HG02884 (cell line): Measurements from ENCODE around the gene TIMM13.
"Not testable (repeated sequence)": the region's sequence is repeated elsewhere in the genome, so short reads cannot be mapped to it uniquely, and the experiment has no call there.

Source experiments
- ATAC-seq: cut with Tn5 transposase; IDR thresholded peaks from one replicate; pipeline ENCODE4 v1.9.1; 2021; ENCODE audit warnings: mild to moderate bottlenecking, moderate library complexity; ENCODE audit not compliant: unreplicated experiment

The TIMM13 gene

GRCh38 chr19:2416321-2417097 is 10.9 kb downstream of the TIMM13 start:
- no peak for ATAC-seq

- ATAC-seq = no peak
Observed at GRCh38 chr19:2415973-2416319, 11.4 kb downstream of the TIMM13 start.

- ATAC-seq = no peak
Observed at GRCh38 chr19:2415281-2415972, 12.0 kb downstream of the TIMM13 start.

DNA sequence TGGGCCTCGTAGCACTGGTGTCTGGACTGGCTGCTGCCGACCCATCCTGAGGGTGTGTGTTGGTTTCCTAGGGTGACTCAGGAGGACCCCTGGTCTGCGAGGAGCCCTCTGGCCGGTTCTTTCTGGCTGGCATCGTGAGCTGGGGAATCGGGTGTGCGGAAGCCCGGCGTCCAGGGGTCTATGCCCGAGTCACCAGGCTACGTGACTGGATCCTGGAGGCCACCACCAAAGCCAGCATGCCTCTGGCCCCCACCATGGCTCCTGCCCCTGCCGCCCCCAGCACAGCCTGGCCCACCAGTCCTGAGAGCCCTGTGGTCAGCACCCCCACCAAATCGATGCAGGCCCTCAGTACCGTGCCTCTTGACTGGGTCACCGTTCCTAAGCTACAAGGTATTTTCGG is 13.8 kb downstream of the TIMM13 start:
- no peak for ATAC-seq

- no peak for ATAC-seq
Observed at GRCh38 chr19:2413159-2413558, 14.2 kb downstream of the TIMM13 start.

DNA sequence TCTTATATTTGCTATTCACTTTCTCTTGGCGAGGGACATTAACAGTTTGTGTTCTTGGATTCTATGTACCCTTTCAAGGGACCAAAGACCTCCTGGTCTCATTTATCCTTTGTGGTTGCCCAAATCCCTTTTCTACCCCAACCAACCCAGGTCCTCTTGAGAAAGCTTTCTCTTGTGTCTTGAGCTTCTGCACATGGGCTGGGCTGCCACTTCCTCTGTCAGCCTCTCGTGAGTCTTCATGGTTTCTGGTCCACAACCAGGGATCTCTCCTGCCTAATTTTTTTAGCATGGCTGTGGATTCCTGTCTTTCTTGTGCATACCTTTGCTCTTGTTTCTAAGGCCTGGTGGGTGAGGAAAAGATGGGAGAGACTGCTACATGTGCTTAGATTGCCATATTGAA is 14.9 kb downstream of the TIMM13 start:
- ATAC-seq = no peak

GRCh38 chr19:2411709-2412108 is 15.7 kb downstream of the TIMM13 start:
- no peak for ATAC-seq

DNA sequence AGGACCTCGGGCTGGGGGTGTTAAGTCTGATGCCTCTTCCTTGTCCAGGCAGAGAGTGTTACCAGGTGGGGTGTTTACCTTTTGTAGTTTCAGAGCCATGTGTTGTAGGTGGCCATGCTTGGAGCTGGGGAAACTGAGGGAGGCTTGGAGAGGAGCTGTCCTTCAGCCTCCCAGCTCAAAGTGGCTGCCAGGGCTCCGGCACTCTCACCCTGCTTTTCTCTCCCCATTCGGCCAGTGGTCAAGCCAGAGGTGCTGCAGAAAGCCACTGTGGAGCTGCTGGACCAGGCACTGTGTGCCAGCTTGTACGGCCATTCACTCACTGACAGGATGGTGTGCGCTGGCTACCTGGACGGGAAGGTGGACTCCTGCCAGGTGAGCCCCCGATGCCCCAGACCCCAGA is 17.4 kb downstream of the TIMM13 start:
- no peak for ATAC-seq

DNA sequence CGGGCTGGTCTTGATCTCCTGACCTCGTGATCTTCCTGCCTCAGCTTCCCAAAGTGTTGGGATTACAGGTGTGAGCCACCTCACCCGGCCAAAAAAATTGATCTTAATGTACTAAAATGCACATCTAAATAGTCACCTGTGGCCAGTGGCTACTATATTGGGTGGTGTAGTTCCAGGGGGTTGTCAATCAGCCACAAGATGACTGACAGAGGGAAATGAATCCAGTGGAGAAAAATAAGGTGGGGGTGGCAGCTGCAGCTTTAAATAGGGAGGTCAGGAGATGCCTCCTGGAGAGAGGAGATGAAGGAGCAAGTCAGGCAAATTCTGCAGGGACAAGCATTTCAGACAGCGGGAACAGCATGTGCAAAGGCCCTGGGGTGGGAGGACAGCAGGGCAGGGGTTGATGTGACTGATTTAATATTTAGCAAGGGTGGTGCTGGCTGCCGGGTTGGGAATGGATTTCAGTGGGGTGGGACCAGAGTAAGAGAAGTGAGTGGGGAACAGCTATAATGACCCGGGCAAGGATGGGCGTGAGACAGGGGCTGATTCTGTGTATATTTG is 18.0 kb downstream of the TIMM13 start:
- no peak for ATAC-seq

- no peak for ATAC-seq
Observed at GRCh38 chr19:2408247-2408646, 19.1 kb downstream of the TIMM13 start.

DNA sequence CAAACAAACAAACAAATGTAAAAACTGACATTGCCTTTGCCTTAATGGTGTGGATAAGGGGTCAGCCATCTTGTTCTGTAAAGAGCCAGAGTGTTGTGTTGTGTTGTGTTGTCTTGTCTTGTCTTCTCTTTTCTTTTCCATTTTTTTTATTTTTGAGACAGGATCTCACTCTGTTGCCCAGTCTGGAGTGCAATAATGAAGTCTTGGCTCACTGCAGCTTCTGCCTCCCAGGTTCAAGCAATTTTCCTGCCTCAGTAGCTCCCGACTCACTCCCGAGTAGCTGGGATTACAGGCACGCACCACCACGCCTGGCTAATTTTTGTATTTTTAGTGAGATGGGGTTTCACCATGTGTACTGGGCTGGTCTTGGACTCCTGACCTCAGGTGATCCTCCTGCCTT is 27.8 kb downstream of the TIMM13 start:
- ATAC-seq = no peak

GRCh38 chr19:2398735-2399305 is 28.6 kb downstream of the TIMM13 start:
- ATAC-seq = no peak

- not testable (repeated sequence) for ATAC-seq
Observed at GRCh38 chr19:2397173-2397572, 30.2 kb downstream of the TIMM13 start.

DNA sequence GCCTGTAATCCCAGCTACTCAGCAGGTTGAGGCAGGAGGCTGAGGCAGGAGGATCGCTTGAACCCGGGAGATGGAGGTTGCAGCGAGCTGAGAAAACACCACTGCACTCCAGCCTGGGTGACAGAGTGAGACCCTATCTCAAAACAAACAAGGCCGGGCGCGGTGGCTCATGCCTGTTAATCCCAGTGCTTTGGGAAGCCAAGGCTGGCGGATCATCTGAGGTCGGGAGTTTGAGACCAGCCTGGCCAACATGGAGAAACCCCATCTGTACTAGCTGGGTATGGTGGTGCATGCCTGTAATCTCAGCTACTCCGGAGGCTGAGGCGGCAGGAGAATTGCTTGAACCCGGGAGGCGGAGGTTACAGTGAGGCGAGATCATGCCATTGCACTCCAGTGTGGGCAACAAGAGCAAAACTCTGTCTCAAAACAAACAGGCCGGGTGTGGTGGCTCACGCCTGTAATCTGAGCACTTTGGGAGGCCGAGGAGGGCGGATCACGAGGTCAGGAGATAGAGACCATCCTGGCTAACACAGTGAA is 32.0 kb downstream of the TIMM13 start:
- ATAC-seq = not testable (repeated sequence)

GRCh38 chr19:2394442-2395292 is 32.7 kb downstream of the TIMM13 start:
- no peak for ATAC-seq

GRCh38 chr19:2394054-2394441 is 33.3 kb downstream of the TIMM13 start:
- ATAC-seq = no peak

DNA sequence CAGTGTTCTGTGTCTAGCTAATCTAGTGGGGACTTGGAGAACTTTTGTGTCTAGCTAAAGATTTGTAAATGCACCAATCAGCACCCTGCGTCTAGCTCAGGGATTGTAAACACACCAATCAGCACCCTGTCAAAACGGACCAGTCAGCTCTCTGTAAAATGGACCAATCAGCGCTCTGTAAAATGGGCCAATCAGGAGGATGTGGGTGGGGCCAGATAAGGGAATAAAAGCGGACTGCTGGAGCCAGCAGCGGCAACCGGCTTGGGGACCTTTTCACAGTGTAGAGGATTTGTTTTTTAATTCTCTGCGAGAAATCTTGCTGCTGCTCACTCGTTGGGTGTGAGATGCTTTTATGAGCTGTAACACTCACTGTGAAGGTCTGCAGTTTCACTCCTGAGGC is 34.5 kb downstream of the TIMM13 start:
- ATAC-seq = not testable (repeated sequence)

GRCh38 chr19:2392366-2392765 is 35.0 kb downstream of the TIMM13 start:
- ATAC-seq = no peak

DNA sequence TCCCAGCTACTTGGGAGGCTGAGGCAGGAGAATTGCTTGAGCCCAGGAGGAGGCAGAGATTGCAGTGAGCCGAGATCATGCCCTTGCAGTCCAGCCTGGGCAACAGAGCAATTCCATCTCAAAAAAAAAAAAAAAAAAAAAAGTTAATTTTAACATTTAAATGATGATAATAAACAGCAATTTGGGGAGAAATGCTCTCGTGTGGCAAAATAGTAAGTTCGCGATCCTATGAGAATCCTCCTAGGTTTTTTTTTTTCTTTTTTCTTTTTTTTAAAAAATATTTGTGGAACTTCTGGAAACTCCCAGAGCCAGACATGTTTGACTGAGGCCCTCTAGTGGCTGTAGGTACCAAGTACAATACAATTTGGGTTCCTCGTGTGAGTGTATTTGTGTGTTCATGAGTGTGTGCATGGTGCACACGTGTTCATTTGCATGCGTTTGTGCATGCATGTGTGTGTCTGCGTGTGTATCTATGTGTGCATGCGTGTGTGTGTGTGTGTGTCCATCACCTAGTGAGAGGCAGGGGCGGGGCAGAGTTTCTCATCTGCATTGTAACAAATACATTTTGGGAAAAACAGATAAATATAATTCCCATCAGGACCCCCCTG is 36.2 kb downstream of the TIMM13 start:
- ATAC-seq = no peak

GRCh38 chr19:2389594-2389993 is 37.8 kb downstream of the TIMM13 start:
- no peak for ATAC-seq
